Stimulated activated CD8-positive, alpha-beta memory T cell treated with anti-CD3 and anti-CD28 coated beads, Interleukin-7, amount 100 ng/mL, for 1 hour (primary cell): ENCODE results near the gene FAM229B.
A peak's percentile ranks its signal among the peaks of the same experiment; 100 is the strongest.
"Not testable (repeated sequence)": the region's sequence is repeated elsewhere in the genome, so short reads cannot be mapped to it uniquely, and the experiment has no call there.

Source experiments
- DNase-seq, 2 donors: peaks; one replicate each; pipeline ENCODE4 v3.0.0-alpha.2; 2020; ENCODE audit warnings: low read depth in 2 of 2

The FAM229B gene

GRCh38 chr6:112087136-112087911 is at the start of gene FAM229B, which contains the start of gene TUBE1:
FAM229B (plus strand) TSS chr6:112087591; CDS start chr6:112099284, 11,693 bp downstream.
TUBE1 (minus strand) TSS chr6:112087482; CDS start chr6:112087434, 48 bp downstream.
- DNase-seq = peak; percentile 72

- DNase-seq = no peak
Observed at GRCh38 chr6:112037783-112038216, 49.6 kb upstream of the FAM229B start.

GRCh38 chr6:112038268-112038667 is 49.1 kb upstream of the FAM229B start:
- no peak for DNase-seq

- DNase-seq = no peak
Observed at GRCh38 chr6:112038756-112039430, 48.5 kb upstream of the FAM229B start.

GRCh38 chr6:112039431-112039770 is 48.0 kb upstream of the FAM229B start:
- DNase-seq = no peak

GRCh38 chr6:112040956-112041355 is 46.4 kb upstream of the FAM229B start:
- DNase-seq = no peak

- no peak for DNase-seq
Observed at GRCh38 chr6:112041535-112041934, 45.9 kb upstream of the FAM229B start.

- peak; percentile 82 to 87 for DNase-seq
Observed at GRCh38 chr6:112043032-112044007, 44.1 kb upstream of the FAM229B start.

- DNase-seq = no peak
Observed at GRCh38 chr6:112044196-112044595, 43.2 kb upstream of the FAM229B start.

- DNase-seq = no peak
Observed at GRCh38 chr6:112044856-112045255, 42.5 kb upstream of the FAM229B start.

GRCh38 chr6:112047523-112047922 is 39.9 kb upstream of the FAM229B start:
- not testable (repeated sequence) for DNase-seq

GRCh38 chr6:112049026-112049799 is 38.2 kb upstream of the FAM229B start:
- DNase-seq = no peak

GRCh38 chr6:112049996-112050395 is 37.4 kb upstream of the FAM229B start:
- no peak for DNase-seq

GRCh38 chr6:112050429-112050828 is 37.0 kb upstream of the FAM229B start:
- DNase-seq = no peak

- DNase-seq = not testable (repeated sequence)
Observed at GRCh38 chr6:112051251-112051740, 36.1 kb upstream of the FAM229B start.

- DNase-seq = no peak
Observed at GRCh38 chr6:112054001-112054400, 33.4 kb upstream of the FAM229B start, which contains the start of gene CCN6. CCN6 (plus strand) TSS chr6:112054104; CDS start chr6:112054358, 254 bp downstream.

- DNase-seq = no peak
Observed at GRCh38 chr6:112054555-112055190, 32.7 kb upstream of the FAM229B start.

GRCh38 chr6:112058243-112059032 is 29.0 kb upstream of the FAM229B start:
- no peak for DNase-seq

GRCh38 chr6:112061605-112062004 is 25.8 kb upstream of the FAM229B start:
- DNase-seq = no peak
